Activated CD4-positive, alpha-beta T cell treated with anti-CD3 and anti-CD28 coated beads for 36 hours (primary cell): ENCODE data around the gene PPP1CA. TPM values are rescaled to one million over a fixed set of nuclear protein-coding genes. Genes with fewer than 3 reads are reported as not detected.

Source experiments
- ATAC-seq: fragments of 200-7000 bp; cut with Tn5 transposase; one replicate; pipeline ENCODE4 v1.10.0; 2021; ENCODE audit warnings: mild to moderate bottlenecking, moderate library complexity
- CTCF ChIA-PET: fragments of 350-600 bp; sonication (Branson Sonifier 250); formaldehyde crosslinking; loops from one replicate; lab custom pipeline; 2021; ENCODE audit warnings: antibody characterized with exemption; lab: Charles Lee
- POLR2A ChIA-PET: fragments of 350-600 bp; sonication (Branson Sonifier 250); formaldehyde crosslinking; loops from one replicate; lab custom pipeline; 2021; ENCODE audit warnings: antibody characterized with exemption, inconsistent platforms; lab: Charles Lee
- DNase-seq: peaks from one replicate; pipeline ENCODE4 v3.0.0-alpha.2; 2020
- H3K27ac Mint-ChIP-seq: one replicate; pipeline ENCODE4 v1.8.0; 2021; ENCODE audit warnings: mixed read lengths
- H3K27me3 Mint-ChIP-seq: one replicate; pipeline ENCODE4 v1.8.0; 2021; ENCODE audit warnings: mixed read lengths
- H3K36me3 Mint-ChIP-seq: one replicate; pipeline ENCODE4 v1.8.0; 2021; ENCODE audit warnings: low read depth, mixed read lengths
- H3K4me1 Mint-ChIP-seq: one replicate; pipeline ENCODE4 v1.8.0; 2021; ENCODE audit warnings: mixed read lengths
- H3K4me3 Mint-ChIP-seq: one replicate; pipeline ENCODE4 v1.8.0; 2021; ENCODE audit warnings: mild to moderate bottlenecking, moderate library complexity, mixed read lengths
- H3K9me3 Mint-ChIP-seq: one replicate; pipeline ENCODE4 v1.8.0; 2021; ENCODE audit warnings: low read depth, mixed read lengths
- intact Hi-C, 2 experiments: fragments of 100-400 bp; cut with DNase I in 1 of 2; cut with micrococcal nuclease in 1 of 2; formaldehyde crosslinking; loops; one replicate each; pipeline versions ENCODE4 v1.14.2 to v1.15.1; 2022 to 2024; cut with DNase I, micrococcal nuclease
- total RNA-seq, 2 experiments: library from RNA; stranded (reverse); gene quantifications; one replicate each; pipeline ENCODE4 v1.2.3, GENCODE V29; 2021

Gene PPP1CA
- 100 to 1,000 TPM; 199 to 227 TPM for total RNA-seq

DNA sequence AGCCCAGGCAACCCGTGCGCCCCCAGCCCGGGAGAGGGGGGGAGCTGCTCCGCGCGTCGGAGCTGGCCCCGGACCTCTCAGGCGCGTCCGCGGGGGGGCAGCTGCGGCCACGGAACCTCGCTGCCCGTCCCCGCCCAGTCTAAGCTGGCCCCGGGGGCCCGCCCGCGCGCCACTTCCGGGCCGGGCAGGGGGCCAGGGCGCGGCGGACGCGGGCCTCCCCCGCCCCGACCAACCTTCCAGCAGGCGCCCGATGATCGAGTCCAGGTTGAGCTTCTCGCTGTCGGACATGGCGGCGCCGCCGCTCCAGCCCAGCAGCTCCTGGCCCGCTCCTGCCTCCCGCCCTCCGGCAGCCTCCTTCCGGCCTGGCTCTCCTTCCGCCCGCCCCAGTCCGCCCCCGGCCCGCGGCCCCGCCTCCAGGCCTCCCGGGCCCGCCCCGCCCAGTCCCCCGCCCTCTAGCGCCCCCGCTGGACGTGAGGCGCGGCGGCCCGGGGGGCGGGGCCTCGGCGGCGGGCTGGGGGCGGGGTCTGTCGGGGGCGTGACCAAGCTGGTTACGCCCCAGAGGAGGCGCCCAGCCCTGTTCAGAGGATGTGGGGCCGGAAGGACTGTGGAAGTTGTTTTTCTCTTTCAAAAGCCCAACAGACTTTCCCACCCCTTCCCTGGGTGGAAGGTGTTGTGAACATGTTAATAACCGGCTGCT lies at the start of gene PPP1CA:
Gene PPP1CA (minus strand): TSS at position 364 of the 697 bp plus-strand sequence. CDS start 76 bp downstream, at position 288.
- Mint-ChIP-seq H3K4me1 (peaks cover 52% of the 10 kb centered on the region), H3K9me3 (no peaks in the 10 kb centered on the region), H3K27me3 (no peaks in the 10 kb centered on the region), H3K36me3 (peaks cover 52% of the 10 kb centered on the region), H3K27ac (peak within 1 kb of the TSS; percentile 87), H3K4me3 (peak within 1 kb of the TSS; percentile 82)
- ChIA-PET POLR2A (interaction anchor here (0.7 to 1.8 kb wide), 9 partner anchors 10 to 161 kb away, joined by 3 to 9 read pairs (median 4); partner anchors contain the start of genes PITPNM1, PTPRCAP and RAD9A), CTCF (interaction anchor here (0.8 to 5.2 kb wide), 23 partner anchors 10 to 249 kb away, joined by 3 to 34 read pairs (median 4); partner anchors contain the start of genes ACY3, NUDT8, POLD4 and PTPRCAP)
- intact Hi-C loops: loop anchor here (1.0 to 10.0 kb wide), 16 partner anchors 10 to 723 kb away; partner anchors contain the start of genes RAD9A (in 2 of the 2), TMEM134 (in 2 of the 2), AIP (in 1 of the 2) and ANKRD13D (in 1 of the 2)
- ATAC-seq (peak; percentile 67), DNase-seq (peak; percentile 97)

DNA sequence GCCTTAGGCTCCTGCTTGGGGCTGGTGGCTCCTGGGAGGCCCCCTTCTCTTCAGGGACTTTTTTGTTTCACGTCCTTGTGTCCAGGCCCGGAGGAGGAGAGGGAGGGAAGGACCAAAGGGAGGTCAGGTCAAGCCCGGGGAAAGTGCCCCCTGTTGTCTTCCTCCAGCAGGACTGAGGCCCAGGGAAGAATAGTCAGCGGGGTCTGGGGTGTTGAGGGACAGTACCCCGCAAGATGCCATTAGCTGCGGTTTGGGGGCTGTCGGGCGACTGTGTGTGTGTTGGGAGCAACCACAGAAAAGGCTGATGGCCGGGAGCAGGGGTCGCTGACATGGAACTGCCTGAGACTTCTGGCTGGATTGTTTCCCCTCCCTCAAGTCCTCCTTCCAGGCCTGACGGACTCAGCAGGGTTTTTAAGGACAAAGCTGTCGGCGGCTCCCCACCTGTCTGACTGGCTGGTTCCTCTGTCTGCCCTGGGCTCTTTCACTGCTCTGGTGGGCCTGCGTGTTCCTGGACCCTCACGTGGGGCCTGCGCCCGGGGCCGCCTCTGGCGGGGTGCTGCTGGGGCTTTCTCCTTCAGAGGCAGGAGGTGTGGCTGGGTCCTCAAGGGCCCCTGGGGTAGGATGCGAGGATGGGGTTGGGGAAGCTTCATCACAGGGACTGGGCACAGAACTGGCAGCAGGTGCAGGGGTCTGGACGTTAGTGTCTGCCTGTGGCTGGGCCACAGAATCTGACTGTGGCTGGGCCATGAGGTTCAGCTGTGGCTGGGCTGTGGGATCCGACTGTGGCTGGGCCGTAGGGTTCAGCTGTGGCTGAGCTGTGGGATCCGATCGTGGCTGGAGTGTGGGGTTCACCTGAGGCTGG lies 49.4 kb upstream of the PPP1CA start:
- Mint-ChIP-seq H3K27me3 (no peaks in the 10 kb centered on the region), H3K4me1 (peaks cover 35% of the 10 kb centered on the region), H3K27ac (no peak overlapping the region), H3K9me3 (no peaks in the 10 kb centered on the region), H3K4me3 (no peak overlapping the region), H3K36me3 (no peaks in the 10 kb centered on the region)
- ChIA-PET CTCF (interaction anchor here (0.6 to 1.2 kb wide), 3 partner anchors 100 to 1178 kb away, joined by 3 read pairs; no protein-coding TSS in a partner anchor), POLR2A (interaction anchor here (1.1 to 1.4 kb wide), 2 partner anchors 14 to 44 kb away, joined by 3 to 5 read pairs; partner anchors contain the start of gene PTPRCAP)
- DNase-seq (no peak), ATAC-seq (no peak)
- intact Hi-C loops: no loop called here

DNA sequence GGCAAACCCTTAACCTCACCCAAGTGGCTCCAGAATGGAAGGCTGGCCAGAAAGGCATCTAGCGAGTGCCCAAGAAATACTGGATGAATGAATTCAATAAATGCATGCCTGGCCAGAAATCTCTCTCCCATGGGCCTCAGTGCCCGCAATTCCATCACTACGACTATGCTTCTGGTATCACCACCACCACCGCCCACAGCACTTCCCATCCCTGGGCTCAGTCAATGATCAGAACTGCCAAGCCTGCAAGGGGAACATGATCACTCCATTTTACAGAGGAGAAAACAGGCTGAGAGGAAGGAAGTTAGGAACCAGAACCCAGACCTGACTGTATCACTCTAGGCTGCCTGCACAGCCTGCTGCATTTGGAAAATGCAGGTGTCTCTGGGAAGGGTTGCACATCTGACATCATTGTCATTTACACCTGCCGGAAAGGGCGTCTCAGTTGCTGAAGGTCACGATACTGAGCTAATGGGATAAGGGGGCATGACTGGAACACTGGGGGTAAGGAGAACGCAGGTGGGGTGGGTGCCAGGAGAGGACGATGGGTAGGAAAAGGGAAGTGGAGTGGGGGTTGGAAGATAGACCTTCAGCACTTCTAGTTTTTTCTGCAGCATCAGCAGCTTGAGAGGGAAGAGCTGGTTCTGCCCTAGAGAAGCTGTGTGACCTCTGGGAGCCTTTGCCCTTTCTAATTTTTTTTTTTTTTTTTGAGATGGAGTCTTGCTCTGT lies 47.6 kb upstream of the PPP1CA start:
- POLR2A ChIA-PET: interaction anchor here (1.4 kb wide), 1 partner anchor 12 kb away, joined by 5 read pairs; the partner anchor contains the start of gene PTPRCAP
- DNase-seq (no peak), ATAC-seq (no peak)
- H3K27me3 Mint-ChIP-seq: no peaks in the 10 kb centered on the region
- no peaks in the 10 kb centered on the region for H3K36me3 Mint-ChIP-seq
- no peak overlapping the region for H3K27ac Mint-ChIP-seq
- no peak overlapping the region for H3K4me3 Mint-ChIP-seq
- CTCF ChIA-PET: no interaction called here
- no peaks in the 10 kb centered on the region for H3K9me3 Mint-ChIP-seq
- intact Hi-C loops: no loop called here
- peaks cover 53% of the 10 kb centered on the region for H3K4me1 Mint-ChIP-seq

DNA sequence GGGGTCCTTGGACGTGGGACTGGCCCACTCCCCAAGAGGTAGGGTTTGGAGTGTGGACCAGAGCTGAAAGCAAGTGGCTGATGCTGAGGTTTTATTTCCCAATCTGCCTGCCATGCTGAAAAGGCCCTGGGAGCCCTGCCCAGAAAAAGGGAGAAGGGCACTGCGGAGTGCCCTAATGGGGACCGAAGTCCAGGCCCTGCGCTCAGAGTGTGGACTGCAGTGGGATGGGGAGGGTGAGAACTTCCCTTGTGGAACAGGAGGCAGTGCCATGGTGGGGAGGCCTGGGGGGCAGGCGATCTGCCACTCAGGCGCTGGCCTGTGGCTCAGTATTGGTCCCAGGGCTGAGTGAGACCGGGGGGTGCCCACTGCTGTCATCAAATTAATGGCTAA lies 46.6 kb upstream of the PPP1CA start:
- Mint-ChIP-seq H3K9me3 (no peaks in the 10 kb centered on the region), H3K27ac (peak overlapping the region; percentile 19), H3K36me3 (no peaks in the 10 kb centered on the region), H3K4me1 (peaks cover 54% of the 10 kb centered on the region), H3K4me3 (no peak overlapping the region), H3K27me3 (no peaks in the 10 kb centered on the region)
- ChIA-PET POLR2A (interaction anchor here (0.5 kb wide), 1 partner anchor 26 kb away, joined by 4 read pairs; no protein-coding TSS in a partner anchor), CTCF (interaction anchor here (1.2 to 1.4 kb wide), 2 partner anchors 9 to 10 kb away, joined by 4 read pairs; partner anchors contain the start of gene PTPRCAP)
- DNase-seq (no peak), ATAC-seq (no peak)
- intact Hi-C loops: no loop called here

DNA sequence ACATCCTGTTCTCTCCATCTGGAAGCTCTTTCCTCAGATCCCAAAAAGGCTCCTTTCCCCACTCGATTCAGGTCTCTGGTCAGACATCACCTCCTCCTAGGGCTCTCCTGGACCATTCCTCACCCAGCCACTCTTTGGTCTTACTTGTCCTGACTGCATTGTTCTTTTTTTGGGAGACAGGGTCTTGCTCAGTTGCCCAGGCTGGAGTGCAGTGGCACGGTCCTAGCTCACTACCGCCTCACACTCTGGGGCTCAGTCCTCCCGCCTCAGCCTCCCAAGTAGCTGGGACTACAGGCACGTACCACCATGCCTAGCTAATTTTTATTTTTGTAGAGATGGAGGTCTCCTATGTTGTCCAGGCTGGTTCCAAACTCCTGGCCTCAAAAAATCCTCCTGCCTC lies 43.9 kb upstream of the PPP1CA start:
- CTCF ChIA-PET: no interaction called here
- H3K27me3 Mint-ChIP-seq: no peaks in the 10 kb centered on the region
- DNase-seq (no peak), ATAC-seq (no peak)
- no peaks in the 10 kb centered on the region for H3K36me3 Mint-ChIP-seq
- no peaks in the 10 kb centered on the region for H3K9me3 Mint-ChIP-seq
- H3K4me3 Mint-ChIP-seq: no peak overlapping the region
- POLR2A ChIA-PET: no interaction called here
- H3K4me1 Mint-ChIP-seq: peaks cover 69% of the 10 kb centered on the region
- intact Hi-C loops: no loop called here
- peak overlapping the region; percentile 91 for H3K27ac Mint-ChIP-seq

DNA sequence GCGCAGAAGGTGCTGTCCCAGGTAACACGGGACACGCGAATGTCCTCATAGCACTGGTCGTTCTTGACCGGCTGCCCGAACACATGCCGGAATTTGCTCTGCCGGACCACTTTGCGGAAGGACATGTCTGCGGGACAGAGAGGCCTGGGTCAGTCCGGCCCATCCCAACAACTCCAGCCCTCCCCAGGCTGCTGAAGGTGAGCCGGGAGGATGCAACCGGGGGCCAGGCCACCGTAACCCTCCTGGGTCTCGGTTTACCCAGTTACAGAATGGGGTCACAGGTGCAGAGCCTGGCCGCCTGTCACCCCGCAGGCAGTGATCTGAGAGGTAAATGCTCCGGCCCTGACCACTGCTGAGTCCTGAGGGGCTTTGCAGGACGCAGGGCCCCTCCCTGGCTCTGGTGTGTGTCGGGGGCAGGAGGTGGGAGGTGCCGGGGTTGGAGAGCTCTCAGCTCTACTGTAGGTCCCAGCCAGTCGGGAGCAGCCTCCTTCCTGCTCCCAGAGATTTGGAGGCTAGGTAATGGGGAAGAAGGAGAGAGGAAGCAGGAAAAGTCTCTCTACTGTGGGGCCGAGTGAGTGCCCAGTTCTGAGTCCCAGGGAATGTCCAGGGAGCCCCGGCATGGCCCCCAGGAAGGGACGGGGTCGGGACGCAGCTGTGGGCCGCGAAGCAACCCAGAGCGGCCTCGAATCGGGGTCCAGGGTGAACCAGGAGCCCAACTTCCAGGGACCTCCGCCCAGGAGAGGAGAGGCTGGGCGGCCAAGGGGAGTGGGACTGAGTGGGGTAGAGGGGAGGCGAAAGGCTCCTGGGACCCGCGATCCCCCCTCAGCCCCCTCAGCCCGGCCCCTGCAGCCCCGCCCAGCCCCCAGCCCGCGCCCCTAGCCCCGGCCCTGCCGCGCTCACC lies 41.1 kb upstream of the PPP1CA start:
- peaks cover 69% of the 10 kb centered on the region for H3K4me1 Mint-ChIP-seq
- no peaks in the 10 kb centered on the region for H3K9me3 Mint-ChIP-seq
- CTCF ChIA-PET: no interaction called here
- intact Hi-C loops: loop anchor here in 1 of 2 experiments (1.0 kb wide), 1 partner anchor 14 kb away; the partner anchor contains the start of gene RPS6KB2
- POLR2A ChIA-PET: no interaction called here
- DNase-seq (peak; percentile 25), ATAC-seq (no peak)
- H3K27ac Mint-ChIP-seq: peak overlapping the region; percentile 55
- H3K4me3 Mint-ChIP-seq: peak overlapping the region; percentile 59
- no peaks in the 10 kb centered on the region for H3K27me3 Mint-ChIP-seq
- H3K36me3 Mint-ChIP-seq: peaks cover 22% of the 10 kb centered on the region

DNA sequence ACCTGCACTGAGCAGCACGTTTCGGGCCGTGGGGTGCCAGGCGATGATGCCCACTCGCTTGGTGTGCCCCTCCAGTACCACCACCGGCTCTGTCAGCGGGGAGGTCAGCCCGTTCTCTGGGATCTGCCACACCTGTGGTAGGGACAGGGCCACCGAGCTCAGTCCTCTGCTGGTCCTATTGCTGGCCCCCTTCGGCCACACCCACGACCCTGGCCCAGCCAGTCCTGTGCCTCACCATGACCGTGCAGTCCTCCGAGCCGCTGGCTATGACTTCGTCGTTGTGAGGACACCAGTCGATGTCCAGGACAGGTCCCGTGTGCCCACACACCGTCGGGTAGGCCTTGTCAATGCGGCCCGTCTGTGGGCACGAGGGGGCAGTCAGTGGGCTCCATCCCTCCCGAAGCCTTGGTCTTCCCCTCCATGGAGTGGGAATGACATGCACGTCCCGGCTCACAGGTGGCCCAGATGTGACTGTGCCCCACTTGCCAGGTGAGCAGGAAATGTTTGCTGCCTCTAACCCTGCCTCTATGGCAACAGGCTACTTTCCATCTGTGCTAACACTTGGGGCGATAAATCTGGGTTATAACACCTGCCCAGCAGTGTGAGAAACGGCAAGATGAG lies 40.2 kb upstream of the PPP1CA start:
- intact Hi-C loops: no loop called here
- Mint-ChIP-seq H3K4me1 (peaks cover 60% of the 10 kb centered on the region), H3K9me3 (no peaks in the 10 kb centered on the region), H3K36me3 (peaks cover 30% of the 10 kb centered on the region), H3K4me3 (no peak overlapping the region), H3K27me3 (no peaks in the 10 kb centered on the region), H3K27ac (peak overlapping the region; percentile 28)
- ChIA-PET POLR2A (no interaction called here), CTCF (no interaction called here)
- ATAC-seq (no peak), DNase-seq (peak; percentile 29)

DNA sequence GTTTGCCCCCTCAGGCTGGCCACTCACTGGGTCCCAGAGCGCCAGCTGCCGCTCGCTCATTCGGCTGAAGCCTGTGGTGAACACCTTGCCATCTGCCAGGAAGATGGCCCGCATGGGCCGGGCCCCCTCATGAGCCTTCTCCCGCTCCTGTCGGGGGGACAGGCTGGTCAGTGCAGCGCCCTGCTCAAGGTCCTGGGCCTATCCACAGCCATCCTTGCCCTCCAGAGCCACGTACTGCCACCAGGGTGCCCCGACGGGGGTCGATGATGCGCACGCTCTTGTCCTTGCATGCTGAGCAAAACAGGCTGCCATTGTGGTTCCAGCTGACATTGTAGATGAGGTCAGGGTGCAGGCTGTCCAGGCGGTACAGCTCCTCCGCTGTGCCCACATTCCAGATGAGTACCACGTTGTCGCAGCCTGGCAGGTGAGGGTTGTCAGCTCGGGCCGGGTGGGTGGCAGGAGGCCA lies 39.5 kb upstream of the PPP1CA start:
- intact Hi-C loops: no loop called here
- H3K36me3 Mint-ChIP-seq: peaks cover 36% of the 10 kb centered on the region
- H3K9me3 Mint-ChIP-seq: no peaks in the 10 kb centered on the region
- H3K27ac Mint-ChIP-seq: no peak overlapping the region
- no peak overlapping the region for H3K4me3 Mint-ChIP-seq
- peaks cover 54% of the 10 kb centered on the region for H3K4me1 Mint-ChIP-seq
- ATAC-seq (no peak), DNase-seq (peak; percentile 44)
- CTCF ChIA-PET: interaction anchor here (1.0 kb wide), 1 partner anchor 40 kb away, joined by 6 read pairs; the partner anchor contains the start of gene PPP1CA
- no peaks in the 10 kb centered on the region for H3K27me3 Mint-ChIP-seq
- POLR2A ChIA-PET: no interaction called here

DNA sequence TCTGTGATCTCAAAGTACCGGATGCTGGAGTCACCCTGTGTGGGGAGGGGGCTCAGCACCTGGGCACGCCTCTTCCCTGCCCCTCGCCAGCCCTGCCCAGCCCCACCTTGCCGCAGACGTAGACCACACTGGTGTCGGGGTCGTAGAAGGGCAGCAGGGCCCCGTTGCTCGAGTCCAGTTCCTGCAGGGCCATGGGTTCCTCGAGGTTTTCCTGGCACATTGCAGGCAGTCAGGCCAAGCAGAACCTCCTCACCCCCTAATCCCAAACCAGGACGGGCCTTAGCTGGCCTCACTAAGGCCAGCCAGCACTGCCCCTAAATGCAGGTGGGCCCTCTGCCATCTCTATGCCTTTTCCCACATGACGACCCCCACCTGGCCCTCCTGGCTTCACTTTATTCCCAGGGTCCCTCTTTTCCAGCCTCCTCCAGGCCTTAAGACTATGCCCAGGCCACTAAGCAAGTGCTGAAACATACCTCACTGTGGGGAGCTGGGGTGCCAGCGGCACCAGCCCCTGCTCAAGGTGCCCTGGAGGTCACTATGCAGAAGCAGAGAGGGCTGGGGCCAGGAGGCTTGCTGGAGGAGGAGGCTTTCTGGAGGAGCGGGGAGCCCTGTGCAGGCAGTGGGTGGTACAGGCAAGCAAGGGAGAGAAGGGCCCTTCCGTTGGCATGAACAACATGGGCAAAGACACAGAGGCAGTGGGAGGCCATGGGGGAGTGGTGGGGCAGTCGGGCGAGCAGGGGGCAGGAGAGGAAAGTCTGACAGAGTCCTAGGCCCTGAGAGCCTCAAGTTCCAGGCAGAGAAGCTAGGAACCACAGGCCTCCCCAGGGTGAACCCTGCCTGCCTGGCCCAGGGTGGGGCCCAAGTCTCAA lies 38.8 kb upstream of the PPP1CA start:
- H3K36me3 Mint-ChIP-seq: peaks cover 39% of the 10 kb centered on the region
- no peak for ATAC-seq
- intact Hi-C loops: no loop called here
- DNase-seq: peak; percentile 53
- H3K27me3 Mint-ChIP-seq: no peaks in the 10 kb centered on the region
- ChIA-PET POLR2A (no interaction called here), CTCF (interaction anchor here (0.6 to 2.4 kb wide), 3 partner anchors 29 to 1633 kb away, joined by 3 to 9 read pairs (median 6); partner anchors contain the start of genes PPP1CA and TMEM134)
- H3K4me1 Mint-ChIP-seq: peaks cover 51% of the 10 kb centered on the region
- no peaks in the 10 kb centered on the region for H3K9me3 Mint-ChIP-seq
- peak overlapping the region; percentile 84 for H3K4me3 Mint-ChIP-seq
- H3K27ac Mint-ChIP-seq: peak overlapping the region; percentile 97
